Measurements from ENCODE around the gene ZBTB44.
"Not testable (repeated sequence)": the region's sequence is repeated elsewhere in the genome, so short reads cannot be mapped to it uniquely, and the experiment has no call there.

- TF ChIP-seq, protein P1, sequence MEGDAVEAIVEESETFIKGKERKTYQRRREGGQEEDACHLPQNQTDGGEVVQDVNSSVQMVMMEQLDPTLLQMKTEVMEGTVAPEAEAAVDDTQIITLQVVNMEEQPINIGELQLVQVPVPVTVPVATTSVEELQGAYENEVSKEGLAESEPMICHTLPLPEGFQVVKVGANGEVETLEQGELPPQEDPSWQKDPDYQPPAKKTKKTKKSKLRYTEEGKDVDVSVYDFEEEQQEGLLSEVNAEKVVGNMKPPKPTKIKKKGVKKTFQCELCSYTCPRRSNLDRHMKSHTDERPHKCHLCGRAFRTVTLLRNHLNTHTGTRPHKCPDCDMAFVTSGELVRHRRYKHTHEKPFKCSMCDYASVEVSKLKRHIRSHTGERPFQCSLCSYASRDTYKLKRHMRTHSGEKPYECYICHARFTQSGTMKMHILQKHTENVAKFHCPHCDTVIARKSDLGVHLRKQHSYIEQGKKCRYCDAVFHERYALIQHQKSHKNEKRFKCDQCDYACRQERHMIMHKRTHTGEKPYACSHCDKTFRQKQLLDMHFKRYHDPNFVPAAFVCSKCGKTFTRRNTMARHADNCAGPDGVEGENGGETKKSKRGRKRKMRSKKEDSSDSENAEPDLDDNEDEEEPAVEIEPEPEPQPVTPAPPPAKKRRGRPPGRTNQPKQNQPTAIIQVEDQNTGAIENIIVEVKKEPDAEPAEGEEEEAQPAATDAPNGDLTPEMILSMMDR (conservative IDR thresholded peaks at IDR 0.05; ENCODE audit: low read depth, low read length) = not testable (repeated sequence)
- not testable (repeated sequence) for TF ChIP-seq EZH2 (IDR thresholded peaks at IDR 0.05; ENCODE audit: low read length, unreplicated experiment)
Observed at GRCh38 chr11:130233486-130233885, 81.2 kb downstream of the ZBTB44 start.

Measured in PC-3 (cell line).